Activated T-helper 1 cell treated with anti-CD3 and anti-CD28 coated beads, Interleukin-2, amount 50 U/mL, for 16 hours (primary cell): ENCODE results near the gene ZRANB1.

Experiments
- DNase-seq, 2 donors: peaks; one replicate each; pipeline ENCODE4 v3.0.0-alpha.2; 2020; ENCODE audit warnings: low read depth in 1 of 2, low spot score in 1 of 2

The ZRANB1 gene

GRCh38 chr10:124918906-124919305 is 23.0 kb upstream of the ZRANB1 start:
- no peak for DNase-seq

GRCh38 chr10:124921261-124921660 is 20.7 kb upstream of the ZRANB1 start:
- no peak for DNase-seq

- DNase-seq: no peak
These were observed 18.2 kb upstream of the ZRANB1 start for GRCh38 chr10:124923684-124924083.

GRCh38 chr10:124926548-124926947 is 15.4 kb upstream of the ZRANB1 start:
- DNase-seq: no peak

GRCh38 chr10:124928087-124928486 is 13.8 kb upstream of the ZRANB1 start:
- no peak for DNase-seq

GRCh38 chr10:124928545-124928944 is 13.4 kb upstream of the ZRANB1 start:
- DNase-seq: no peak

- no peak for DNase-seq
These were observed 6.0 kb upstream of the ZRANB1 start for GRCh38 chr10:124935946-124936345.

- no peak for DNase-seq
These were observed 5.1 kb upstream of the ZRANB1 start for GRCh38 chr10:124936813-124937212.

- no peak for DNase-seq
These were observed 2.6 kb upstream of the ZRANB1 start for GRCh38 chr10:124939290-124939689.

GRCh38 chr10:124942317-124943169 is 620 bp downstream of the ZRANB1 start:
- DNase-seq: no peak

GRCh38 chr10:124943301-124944092 is 1.6 kb downstream of the ZRANB1 start:
- DNase-seq: no peak

- DNase-seq: no peak
These were observed 3.1 kb downstream of the ZRANB1 start for GRCh38 chr10:124944982-124945381.

GRCh38 chr10:124946945-124947344 is 5.0 kb downstream of the ZRANB1 start:
- DNase-seq: no peak

GRCh38 chr10:124949543-124949942 is 7.6 kb downstream of the ZRANB1 start:
- no peak for DNase-seq

GRCh38 chr10:124952123-124952522 is 10.2 kb downstream of the ZRANB1 start:
- DNase-seq: no peak

GRCh38 chr10:124953421-124953820 is 11.5 kb downstream of the ZRANB1 start:
- no peak for DNase-seq

GRCh38 chr10:124955243-124955642 is 13.3 kb downstream of the ZRANB1 start:
- DNase-seq: no peak

GRCh38 chr10:124955868-124956267 is 13.9 kb downstream of the ZRANB1 start:
- no peak for DNase-seq

- DNase-seq: no peak
These were observed 14.8 kb downstream of the ZRANB1 start for GRCh38 chr10:124956764-124957163.

GRCh38 chr10:124957404-124957947 is 15.6 kb downstream of the ZRANB1 start:
- DNase-seq: no peak

- no peak for DNase-seq
These were observed 17.6 kb downstream of the ZRANB1 start for GRCh38 chr10:124959564-124959963.

GRCh38 chr10:124961248-124961570 is 19.3 kb downstream of the ZRANB1 start:
- no peak for DNase-seq
